Stomach (tissue), 4 donors: ENCODE measurements around the gene FAM89B.

Experiments
- EP300 ChIP-seq: sonication (generic); formaldehyde crosslinking; IDR thresholded peaks from one replicate; pipeline ENCODE4 v1.6.1; 2017; ENCODE audit warnings: antibody characterized with exemption
- POLR2A ChIP-seq, 4 donors: fragments of 450-650 bp; IDR thresholded peaks; one replicate each; pipeline ENCODE4 v1.6.1; 2016; ENCODE audit warnings: antibody characterized with exemption in 4 of 4, control low read depth in 2 of 4, mild to moderate bottlenecking in 1 of 4, moderate library complexity in 1 of 4
- TF ChIP-seq, protein P1 (sequence below), 7 experiments: fragments of 450-650 bp in 4 of 7; fragments of 200-600 bp in 3 of 7; sonication (generic) in 3 of 7; IDR thresholded peaks; one replicate each; pipeline ENCODE4 v1.5.1; 2016 to 2019; ENCODE audit warnings: antibody characterized with exemption in 7 of 7, control low read depth in 2 of 7, mild to moderate bottlenecking in 1 of 7

DNA sequence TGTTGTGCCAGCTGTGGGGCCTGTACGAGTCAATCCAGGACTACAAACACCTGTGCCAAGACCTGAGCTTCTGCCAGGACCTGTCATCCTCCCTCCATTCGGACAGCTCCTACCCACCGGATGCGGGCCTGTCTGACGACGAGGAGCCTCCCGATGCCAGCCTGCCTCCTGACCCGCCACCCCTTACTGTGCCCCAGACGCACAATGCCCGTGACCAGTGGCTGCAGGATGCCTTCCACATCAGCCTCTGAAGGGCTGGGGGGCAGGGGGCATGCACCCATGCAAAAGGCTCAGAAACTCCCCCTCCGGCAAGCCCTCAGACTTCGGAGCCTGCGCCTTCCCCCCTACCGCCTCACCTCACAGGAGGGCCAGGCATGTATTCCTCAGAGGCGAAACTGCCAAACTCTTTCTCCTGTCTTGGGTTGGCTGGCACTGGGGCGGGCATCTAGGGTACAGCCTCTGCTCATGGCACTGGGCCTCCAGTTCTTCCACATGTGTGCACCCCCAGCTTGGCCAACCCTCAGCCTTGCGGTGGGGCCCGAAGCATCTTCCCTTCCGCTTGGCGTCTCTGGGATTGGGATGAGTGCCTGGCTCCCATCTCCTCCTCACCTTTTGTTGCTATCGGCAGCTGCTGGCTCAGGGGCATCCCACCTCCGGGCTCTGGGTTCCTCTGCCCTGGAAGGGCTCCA lies 1.2 kb downstream of the FAM89B start:
- TF ChIP-seq, protein P1, sequence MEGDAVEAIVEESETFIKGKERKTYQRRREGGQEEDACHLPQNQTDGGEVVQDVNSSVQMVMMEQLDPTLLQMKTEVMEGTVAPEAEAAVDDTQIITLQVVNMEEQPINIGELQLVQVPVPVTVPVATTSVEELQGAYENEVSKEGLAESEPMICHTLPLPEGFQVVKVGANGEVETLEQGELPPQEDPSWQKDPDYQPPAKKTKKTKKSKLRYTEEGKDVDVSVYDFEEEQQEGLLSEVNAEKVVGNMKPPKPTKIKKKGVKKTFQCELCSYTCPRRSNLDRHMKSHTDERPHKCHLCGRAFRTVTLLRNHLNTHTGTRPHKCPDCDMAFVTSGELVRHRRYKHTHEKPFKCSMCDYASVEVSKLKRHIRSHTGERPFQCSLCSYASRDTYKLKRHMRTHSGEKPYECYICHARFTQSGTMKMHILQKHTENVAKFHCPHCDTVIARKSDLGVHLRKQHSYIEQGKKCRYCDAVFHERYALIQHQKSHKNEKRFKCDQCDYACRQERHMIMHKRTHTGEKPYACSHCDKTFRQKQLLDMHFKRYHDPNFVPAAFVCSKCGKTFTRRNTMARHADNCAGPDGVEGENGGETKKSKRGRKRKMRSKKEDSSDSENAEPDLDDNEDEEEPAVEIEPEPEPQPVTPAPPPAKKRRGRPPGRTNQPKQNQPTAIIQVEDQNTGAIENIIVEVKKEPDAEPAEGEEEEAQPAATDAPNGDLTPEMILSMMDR (IDR thresholded peaks at IDR 0.05), result no peak
- TF ChIP-seq EP300, result no peak
- no peak for TF ChIP-seq POLR2A (IDR thresholded peaks at IDR 0.05)
